Liver (tissue), 9 donors: ENCODE data around the gene KRT36. TPM values are rescaled to one million over a fixed set of nuclear protein-coding genes. Genes with fewer than 3 reads are reported as not detected.

ENCODE experiments used
- DNase-seq: peaks from one replicate; pipeline ENCODE4 v3.0.0-alpha.2; 2017; ENCODE audit warnings: low spot score
- H3K27ac ChIP-seq, 2 donors: one replicate each; pipeline ENCODE4 v1.7.0; 2013; ENCODE audit warnings: inconsistent platforms in 2 of 2, low read length in 2 of 2, control low read depth in 1 of 2, low read depth in 1 of 2, mild to moderate bottlenecking in 1 of 2
- H3K27me3 ChIP-seq, 4 donors: one replicate each; pipeline versions ENCODE4 v1.6.1 to v1.7.0; 2013; ENCODE audit warnings: low read length in 3 of 4, inconsistent platforms in 1 of 4, mild to moderate bottlenecking in 1 of 4, moderate library complexity in 1 of 4; ENCODE audit not compliant: control insufficient read depth in 4 of 4, insufficient read depth in 4 of 4
- H3K36me3 ChIP-seq, 4 donors: one replicate each; pipeline versions ENCODE4 v1.6.1 to v1.7.0; 2013; ENCODE audit warnings: low read length in 3 of 4, mild to moderate bottlenecking in 3 of 4, low read depth in 1 of 4, moderate library complexity in 1 of 4; ENCODE audit not compliant: control insufficient read depth in 4 of 4, insufficient read depth in 3 of 4
- H3K4me1 ChIP-seq, 4 donors: one replicate each; pipeline versions ENCODE4 v1.6.1 to v1.7.0; 2013; ENCODE audit warnings: low read length in 3 of 4, mild to moderate bottlenecking in 3 of 4, moderate library complexity in 1 of 4; ENCODE audit not compliant: control insufficient read depth in 4 of 4, insufficient read depth in 4 of 4
- H3K4me3 ChIP-seq, 3 donors: one replicate each; pipeline versions ENCODE4 v1.6.1 to v1.7.0; 2013; ENCODE audit warnings: low read length in 3 of 3, control low read depth in 1 of 3, low read depth in 1 of 3, mild to moderate bottlenecking in 1 of 3
- H3K9ac ChIP-seq, 2 donors: one replicate each; pipeline ENCODE4 v1.7.0; 2013; ENCODE audit warnings: low read length in 2 of 2, mild to moderate bottlenecking in 2 of 2, moderate library complexity in 2 of 2, control low read depth in 1 of 2, low read depth in 1 of 2
- H3K9me3 ChIP-seq, 4 donors: one replicate each; pipeline versions ENCODE4 v1.6.1 to v1.7.0; 2013; ENCODE audit warnings: low read length in 3 of 4; ENCODE audit not compliant: control insufficient read depth in 4 of 4
- EGR1 ChIP-seq, 2 donors: IDR thresholded peaks; 2 replicates each; pipeline ENCODE4 v1.6.1; 2016 to 2018; ENCODE audit warnings: antibody characterized with exemption in 2 of 2, low read depth in 2 of 2
- FOXA1 ChIP-seq: IDR thresholded peaks from 2 replicates; pipeline ENCODE4 v1.6.1; 2016; ENCODE audit warnings: antibody characterized with exemption
- FOXA2 ChIP-seq: IDR thresholded peaks from 2 replicates; pipeline ENCODE4 v1.6.1; 2016; ENCODE audit warnings: antibody characterized with exemption
- GABPA ChIP-seq, 2 donors: IDR thresholded peaks in 1 of 2; conservative IDR thresholded peaks in 1 of 2; 2 replicates each; pipeline ENCODE4 v1.6.1; 2016; ENCODE audit warnings: antibody characterized with exemption in 2 of 2, mild to moderate bottlenecking in 1 of 2, moderate library complexity in 1 of 2
- HNF4A ChIP-seq, 2 donors: conservative IDR thresholded peaks; 2 replicates each; pipeline ENCODE4 v1.6.1; 2016; ENCODE audit warnings: antibody characterized with exemption in 2 of 2, mild to moderate bottlenecking in 2 of 2
- HNF4G ChIP-seq: IDR thresholded peaks from 2 replicates; pipeline ENCODE4 v1.6.1; 2016; ENCODE audit warnings: antibody characterized with exemption
- JUND ChIP-seq, 2 donors: IDR thresholded peaks; 2 replicates each; pipeline ENCODE4 v1.6.1; 2016; ENCODE audit warnings: antibody characterized with exemption in 2 of 2
- MAX ChIP-seq: IDR thresholded peaks from 2 replicates; pipeline ENCODE4 v1.6.1; 2016; ENCODE audit warnings: antibody characterized with exemption
- NR2F2 ChIP-seq: IDR thresholded peaks from 2 replicates; pipeline ENCODE4 v1.6.1; 2016; ENCODE audit warnings: antibody characterized with exemption
- RAD21 ChIP-seq, 2 donors: IDR thresholded peaks; 2 replicates each; pipeline ENCODE4 v1.6.1; 2016; ENCODE audit warnings: antibody characterized with exemption in 2 of 2, mild to moderate bottlenecking in 2 of 2
- RXRA ChIP-seq, 2 donors: IDR thresholded peaks; 2 replicates each; pipeline ENCODE4 v1.6.1; 2017 to 2018; ENCODE audit warnings: antibody characterized with exemption in 2 of 2, mild to moderate bottlenecking in 1 of 2
- SP1 ChIP-seq: IDR thresholded peaks from 2 replicates; pipeline ENCODE4 v1.6.1; 2018; ENCODE audit warnings: antibody characterized with exemption, mild to moderate bottlenecking
- TAF1 ChIP-seq: conservative IDR thresholded peaks from 2 replicates; pipeline ENCODE4 v1.6.1; 2016; ENCODE audit warnings: antibody characterized with exemption, mild to moderate bottlenecking
- WGBS: extraction: QIAGEN DNeasy Blood & Tissue Kit; methylation state at CpG from one replicate; pipeline ENCODE4 v1.1.7; 2013; 5-methylcytosine and 5-hydroxymethylcytosine counted together
- polyA plus RNA-seq, 2 donors: library from polyadenylated mRNA; stranded (reverse) in 1 of 2; unstranded in 1 of 2; fragments of 200-250 nt in 1 of 2; fragments of >200 nt in 1 of 2; fragmentation: Nextera tagmentation in 1 of 2; extraction: Ambion mirVana in 1 of 2; gene quantifications; one replicate each; pipeline versions ENCODE4 v1.2.1 to v1.2.3, GENCODE V29; 2013 to 2015
- total RNA-seq, 2 donors: library from RNA; depleted of rRNA; stranded (reverse); fragments of >200 nt; gene quantifications; one replicate each; pipeline ENCODE4 v1.2.3, GENCODE V29; 2014
- TF ChIP-seq, protein P1 (sequence below): IDR thresholded peaks from 2 replicates; pipeline ENCODE4 v1.6.1; 2016; ENCODE audit warnings: antibody characterized with exemption
- TF ChIP-seq, protein P2 (sequence below): fragments of 150-350 bp; IDR thresholded peaks from 2 replicates; pipeline ENCODE4 v1.5.1; 2017; ENCODE audit warnings: improper control_type of control experiment, low read depth, low read length; ENCODE audit not compliant: missing input control
- TF ChIP-seq, protein P3 (sequence below): IDR thresholded peaks from 2 replicates; pipeline ENCODE4 v1.6.1; 2016; ENCODE audit warnings: antibody characterized with exemption, mild to moderate bottlenecking
- donor health status: healthy.
- donor health status: healthy.
- donor health status: healthy.
- donor health status: healthy.
- donor health status: healthy.

KRT36 gene
- total and polyA plus RNA-seq, 4 donors = 0.05 TPM; not detected in 3

GRCh38 chr17:41527063-41528023, 37.6 kb upstream of the KRT36 start (continued):
- TF ChIP-seq FOXA1 (no peak), RAD21 (IDR thresholded peaks at IDR 0.05) (no peak), NR2F2 (no peak)

DNA sequence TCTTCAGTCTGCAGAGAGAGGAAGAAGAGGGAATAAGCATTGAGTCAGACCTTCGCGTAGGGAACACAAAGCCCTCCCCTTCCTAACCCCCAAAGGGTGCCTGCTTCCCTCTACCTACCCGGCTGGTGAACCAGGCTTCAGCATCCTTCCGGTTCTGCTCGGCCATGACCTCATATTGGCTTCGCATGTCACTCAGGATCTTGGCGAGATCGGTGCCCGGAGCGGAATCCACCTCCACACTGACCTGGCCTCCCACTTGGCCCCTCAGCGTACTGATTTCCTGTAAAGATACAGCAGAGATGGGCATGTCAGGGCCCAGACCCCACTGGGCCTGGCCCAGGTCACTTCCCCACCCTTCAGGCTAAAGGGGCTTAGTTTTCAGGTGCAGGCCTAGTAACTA, 34.6 kb upstream of the KRT36 start:
- no peaks in the 10 kb centered on the region for H3K9me3 ChIP-seq
- TF ChIP-seq NR2F2 (no peak), TAF1 (no peak), FOXA2 (no peak), GABPA (IDR thresholded peaks at IDR 0.05 in 1 of 2, conservative IDR thresholded peaks at IDR 0.05 in 1 of 2) (no peak), JUND (IDR thresholded peaks at IDR 0.05) (no peak), EGR1 (IDR thresholded peaks at IDR 0.05; ENCODE audit: low read depth in 2 of 2) (no peak), MAX (no peak), SP1 (no peak), RAD21 (IDR thresholded peaks at IDR 0.05) (no peak), HNF4A (conservative IDR thresholded peaks at IDR 0.05) (no peak), HNF4G (no peak), FOXA1 (no peak), RXRA (IDR thresholded peaks at IDR 0.05) (no peak)
- TF ChIP-seq, protein P1, sequence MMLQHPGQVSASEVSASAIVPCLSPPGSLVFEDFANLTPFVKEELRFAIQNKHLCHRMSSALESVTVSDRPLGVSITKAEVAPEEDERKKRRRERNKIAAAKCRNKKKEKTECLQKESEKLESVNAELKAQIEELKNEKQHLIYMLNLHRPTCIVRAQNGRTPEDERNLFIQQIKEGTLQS = no peak
- TF ChIP-seq, protein P2, sequence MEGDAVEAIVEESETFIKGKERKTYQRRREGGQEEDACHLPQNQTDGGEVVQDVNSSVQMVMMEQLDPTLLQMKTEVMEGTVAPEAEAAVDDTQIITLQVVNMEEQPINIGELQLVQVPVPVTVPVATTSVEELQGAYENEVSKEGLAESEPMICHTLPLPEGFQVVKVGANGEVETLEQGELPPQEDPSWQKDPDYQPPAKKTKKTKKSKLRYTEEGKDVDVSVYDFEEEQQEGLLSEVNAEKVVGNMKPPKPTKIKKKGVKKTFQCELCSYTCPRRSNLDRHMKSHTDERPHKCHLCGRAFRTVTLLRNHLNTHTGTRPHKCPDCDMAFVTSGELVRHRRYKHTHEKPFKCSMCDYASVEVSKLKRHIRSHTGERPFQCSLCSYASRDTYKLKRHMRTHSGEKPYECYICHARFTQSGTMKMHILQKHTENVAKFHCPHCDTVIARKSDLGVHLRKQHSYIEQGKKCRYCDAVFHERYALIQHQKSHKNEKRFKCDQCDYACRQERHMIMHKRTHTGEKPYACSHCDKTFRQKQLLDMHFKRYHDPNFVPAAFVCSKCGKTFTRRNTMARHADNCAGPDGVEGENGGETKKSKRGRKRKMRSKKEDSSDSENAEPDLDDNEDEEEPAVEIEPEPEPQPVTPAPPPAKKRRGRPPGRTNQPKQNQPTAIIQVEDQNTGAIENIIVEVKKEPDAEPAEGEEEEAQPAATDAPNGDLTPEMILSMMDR = no peak
- TF ChIP-seq, protein P3, sequence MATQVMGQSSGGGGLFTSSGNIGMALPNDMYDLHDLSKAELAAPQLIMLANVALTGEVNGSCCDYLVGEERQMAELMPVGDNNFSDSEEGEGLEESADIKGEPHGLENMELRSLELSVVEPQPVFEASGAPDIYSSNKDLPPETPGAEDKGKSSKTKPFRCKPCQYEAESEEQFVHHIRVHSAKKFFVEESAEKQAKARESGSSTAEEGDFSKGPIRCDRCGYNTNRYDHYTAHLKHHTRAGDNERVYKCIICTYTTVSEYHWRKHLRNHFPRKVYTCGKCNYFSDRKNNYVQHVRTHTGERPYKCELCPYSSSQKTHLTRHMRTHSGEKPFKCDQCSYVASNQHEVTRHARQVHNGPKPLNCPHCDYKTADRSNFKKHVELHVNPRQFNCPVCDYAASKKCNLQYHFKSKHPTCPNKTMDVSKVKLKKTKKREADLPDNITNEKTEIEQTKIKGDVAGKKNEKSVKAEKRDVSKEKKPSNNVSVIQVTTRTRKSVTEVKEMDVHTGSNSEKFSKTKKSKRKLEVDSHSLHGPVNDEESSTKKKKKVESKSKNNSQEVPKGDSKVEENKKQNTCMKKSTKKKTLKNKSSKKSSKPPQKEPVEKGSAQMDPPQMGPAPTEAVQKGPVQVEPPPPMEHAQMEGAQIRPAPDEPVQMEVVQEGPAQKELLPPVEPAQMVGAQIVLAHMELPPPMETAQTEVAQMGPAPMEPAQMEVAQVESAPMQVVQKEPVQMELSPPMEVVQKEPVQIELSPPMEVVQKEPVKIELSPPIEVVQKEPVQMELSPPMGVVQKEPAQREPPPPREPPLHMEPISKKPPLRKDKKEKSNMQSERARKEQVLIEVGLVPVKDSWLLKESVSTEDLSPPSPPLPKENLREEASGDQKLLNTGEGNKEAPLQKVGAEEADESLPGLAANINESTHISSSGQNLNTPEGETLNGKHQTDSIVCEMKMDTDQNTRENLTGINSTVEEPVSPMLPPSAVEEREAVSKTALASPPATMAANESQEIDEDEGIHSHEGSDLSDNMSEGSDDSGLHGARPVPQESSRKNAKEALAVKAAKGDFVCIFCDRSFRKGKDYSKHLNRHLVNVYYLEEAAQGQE = no peak
- H3K27ac ChIP-seq = no peak overlapping the region
- H3K4me1 ChIP-seq = peaks cover 0 to 10% (median 4%) of the 10 kb centered on the region in 4 donors
- no peak for DNase-seq
- no peak overlapping the region for H3K4me3 ChIP-seq
- H3K36me3 ChIP-seq = no peaks in the 10 kb centered on the region
- WGBS = 91% methylated on average over 11 of the region's 11 CpGs
- H3K27me3 ChIP-seq = peaks cover 0 to 5% (median 2%) of the 10 kb centered on the region in 4 donors
- H3K9ac ChIP-seq = no peak overlapping the region
